Caki2 (cell line): Measurements from ENCODE around the gene ZNF10. TPM values are rescaled to one million over a fixed set of nuclear protein-coding genes. Genes with fewer than 3 reads are reported as not detected.

Experiments
- DNase-seq: peaks from one replicate; pipeline ENCODE4 v3.0.0-alpha.2; 2015; ENCODE audit warnings: low read depth
- in situ Hi-C: cut with HindIII; loops from 2 replicates; pipeline ENCODE4 v1.10.0; 2016; ENCODE audit warnings: low sequenced_read_pairs, low pct_unique_long_range_greater_than_20kb, mixed read lengths
- total RNA-seq: library from RNA; depleted of rRNA; stranded (reverse); fragments of >200 nt; shearing (Covaris generic); gene quantifications from 2 replicates; pipeline ENCODE4 v1.2.3, GENCODE V29; 2014; ENCODE audit warnings: low replicate concordance; rRNA removed

The ZNF10 gene
- total RNA-seq = 0.54 and 3.1 TPM in 2 replicates

- peak; percentile 97 for DNase-seq
- in situ Hi-C loops = no loop called here
These were observed at the start of gene ZNF10, which contains the start of gene ZNF891 for GRCh38 chr12:133130038-133130807. ZNF10 (plus strand) TSS chr12:133130627; CDS start chr12:133144493, 13,866 bp downstream. ZNF891 (minus strand) TSS chr12:133130274; CDS start chr12:133121918, 8,356 bp downstream.

GRCh38 chr12:133081159-133081780, 49.2 kb upstream of the ZNF10 start:
- peak; percentile 25 for DNase-seq

GRCh38 chr12:133083345-133083744, 47.1 kb upstream of the ZNF10 start:
- DNase-seq = no peak
- in situ Hi-C loops = no loop called here

More at GRCh38 chr12:133081159-133081780, 49.2 kb upstream of the ZNF10 start:
- in situ Hi-C loops = no loop called here

GRCh38 chr12:133105620-133106019, 24.8 kb upstream of the ZNF10 start:
- in situ Hi-C loops = no loop called here
- DNase-seq = peak; percentile 32

- DNase-seq = peak; percentile 49
- in situ Hi-C loops = no loop called here
These were observed 24.2 kb upstream of the ZNF10 start for GRCh38 chr12:133106253-133106652.

- in situ Hi-C loops = no loop called here
- no peak for DNase-seq
These were observed 23.3 kb upstream of the ZNF10 start for GRCh38 chr12:133107121-133107520.

- in situ Hi-C loops = no loop called here
- no peak for DNase-seq
These were observed 22.3 kb upstream of the ZNF10 start for GRCh38 chr12:133108150-133108549.

- DNase-seq = peak; percentile 25
- in situ Hi-C loops = no loop called here
These were observed 9.8 kb upstream of the ZNF10 start for GRCh38 chr12:133120385-133121191.

- DNase-seq = no peak
- in situ Hi-C loops = no loop called here
These were observed 5.8 kb upstream of the ZNF10 start for GRCh38 chr12:133124674-133125073.

- in situ Hi-C loops = no loop called here
- no peak for DNase-seq
These were observed 924 bp upstream of the ZNF10 start for GRCh38 chr12:133129368-133130037.

GRCh38 chr12:133130808-133131128, 341 bp downstream of the ZNF10 start:
- no peak for DNase-seq
- in situ Hi-C loops = no loop called here

GRCh38 chr12:133135747-133136146, 5.3 kb downstream of the ZNF10 start:
- in situ Hi-C loops = no loop called here
- DNase-seq = no peak

GRCh38 chr12:133145981-133146380, 15.6 kb downstream of the ZNF10 start:
- no peak for DNase-seq
- in situ Hi-C loops = no loop called here

- peak; percentile 9 for DNase-seq
- in situ Hi-C loops = no loop called here
These were observed 25.8 kb downstream of the ZNF10 start for GRCh38 chr12:133156125-133156690.

GRCh38 chr12:133165776-133166175, 35.3 kb downstream of the ZNF10 start:
- in situ Hi-C loops = no loop called here
- DNase-seq = no peak

GRCh38 chr12:133172491-133172890, 42.1 kb downstream of the ZNF10 start:
- DNase-seq = no peak
- in situ Hi-C loops = no loop called here

GRCh38 chr12:133174901-133175300, 44.5 kb downstream of the ZNF10 start:
- no peak for DNase-seq
- in situ Hi-C loops = no loop called here

- no peak for DNase-seq
- in situ Hi-C loops = no loop called here
These were observed 50.2 kb downstream of the ZNF10 start for GRCh38 chr12:133180669-133181068.
